Stimulated activated CD8-positive, alpha-beta memory T cell treated with anti-CD3 and anti-CD28 coated beads, Interleukin-12 subunit alpha, Interleukin-12 subunit beta, amount 100 ng/mL, for 24 hours (primary cell): ENCODE measurements around the gene NAP1L5.

Experiments
- DNase-seq: peaks from one replicate; pipeline ENCODE4 v3.0.0-alpha.2; 2020; ENCODE audit errors: extremely low read depth

Gene NAP1L5

GRCh38 chr4:88722276-88722780 is 24.7 kb upstream of the NAP1L5 start:
- DNase-seq: no peak

GRCh38 chr4:88720451-88721428 is 23.1 kb upstream of the NAP1L5 start:
- DNase-seq: no peak

GRCh38 chr4:88719381-88719780 is 21.8 kb upstream of the NAP1L5 start:
- DNase-seq: no peak

DNA sequence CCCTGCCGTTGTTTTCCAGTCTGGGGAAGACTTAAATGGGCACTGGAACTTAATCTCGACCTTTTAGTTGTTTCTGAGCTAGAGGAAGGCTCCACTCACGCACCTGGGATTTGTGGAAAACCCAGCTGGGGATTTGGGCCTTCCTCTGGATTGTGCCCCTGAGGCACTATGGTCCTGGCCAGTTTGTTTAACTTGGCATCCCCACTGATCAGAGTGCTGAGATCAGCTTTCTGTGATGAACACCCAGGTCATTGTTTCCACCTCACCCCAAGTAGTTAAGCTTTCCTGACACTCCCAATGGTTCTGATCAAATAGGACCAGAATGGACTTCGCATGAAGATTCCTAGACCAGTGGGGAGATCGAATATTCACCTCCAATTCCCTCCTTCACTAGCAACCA is 20.5 kb upstream of the NAP1L5 start:
- no peak for DNase-seq

DNA sequence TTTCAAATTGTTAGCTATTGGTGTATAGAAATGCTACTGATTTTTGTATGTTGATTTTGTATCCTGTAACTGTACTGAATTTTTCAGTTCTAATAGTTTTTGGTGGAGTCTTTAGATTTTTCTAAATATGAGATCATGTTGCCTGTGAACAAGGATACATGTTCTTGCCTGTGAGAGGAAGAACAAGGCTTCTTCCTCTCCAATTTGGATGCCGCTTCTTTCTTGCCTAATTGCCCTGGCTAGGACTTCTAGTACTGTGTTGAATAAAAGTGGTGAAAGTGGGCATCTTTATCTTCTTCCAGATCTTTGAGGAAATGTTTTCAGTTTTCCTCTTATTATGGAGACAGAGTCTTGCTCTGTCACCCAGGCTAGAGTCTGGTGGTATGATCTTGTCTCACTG is 16.2 kb upstream of the NAP1L5 start:
- no peak for DNase-seq

GRCh38 chr4:88709989-88710388 is 12.4 kb upstream of the NAP1L5 start:
- DNase-seq: no peak

- no peak for DNase-seq
Measured at GRCh38 chr4:88706574-88706973, 8.9 kb upstream of the NAP1L5 start.

DNA sequence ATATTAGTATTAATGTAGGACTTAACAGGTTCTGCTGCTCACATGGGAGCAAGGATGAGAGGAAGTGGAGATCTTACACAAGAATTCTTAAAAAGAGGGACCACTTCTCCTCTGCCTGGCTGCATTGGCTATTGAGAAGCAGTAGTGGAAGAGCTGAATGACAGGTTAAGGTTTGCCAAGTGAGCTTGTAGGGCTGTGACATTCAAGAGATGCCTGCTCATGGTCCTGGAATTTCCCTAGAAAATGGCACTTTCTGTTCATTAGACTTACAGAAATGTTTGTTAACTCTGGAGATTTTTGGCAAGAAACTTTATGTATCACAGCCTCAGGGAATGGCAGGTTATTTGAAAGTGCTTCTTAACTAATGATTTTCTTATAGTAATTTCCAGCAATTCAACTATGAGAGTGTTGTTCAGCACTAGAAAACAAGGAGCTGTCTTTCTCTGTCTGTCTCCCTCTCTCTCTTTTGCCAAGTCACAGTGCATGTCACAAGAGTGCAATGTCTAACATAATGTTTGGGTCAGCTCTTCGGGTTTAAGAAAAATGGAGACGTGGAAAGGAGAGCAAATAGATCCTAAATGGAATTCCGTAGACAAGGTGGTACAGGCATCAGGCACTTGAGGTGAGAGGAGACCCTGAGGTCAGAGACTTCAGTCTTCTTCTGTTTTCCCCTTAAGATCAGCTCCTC is 8.3 kb upstream of the NAP1L5 start:
- DNase-seq: no peak

DNA sequence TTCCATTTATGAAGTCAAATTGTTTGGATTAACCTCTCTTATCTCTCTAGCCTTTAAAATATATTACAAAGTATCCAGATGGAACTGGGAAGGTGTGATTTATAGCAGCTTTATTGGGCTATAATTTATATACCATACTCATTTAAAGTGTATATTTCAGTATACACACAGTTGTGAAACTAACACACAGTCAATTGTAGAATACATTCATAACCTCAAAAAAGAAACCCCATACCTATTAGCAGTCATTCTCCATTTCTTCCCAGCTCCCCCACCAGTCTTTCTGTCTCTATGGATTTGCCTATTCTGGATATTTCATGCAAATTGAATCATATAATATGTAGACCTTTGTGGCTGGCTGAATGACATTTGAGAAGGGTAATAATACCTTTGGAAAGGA is 7.6 kb upstream of the NAP1L5 start:
- DNase-seq: no peak

DNA sequence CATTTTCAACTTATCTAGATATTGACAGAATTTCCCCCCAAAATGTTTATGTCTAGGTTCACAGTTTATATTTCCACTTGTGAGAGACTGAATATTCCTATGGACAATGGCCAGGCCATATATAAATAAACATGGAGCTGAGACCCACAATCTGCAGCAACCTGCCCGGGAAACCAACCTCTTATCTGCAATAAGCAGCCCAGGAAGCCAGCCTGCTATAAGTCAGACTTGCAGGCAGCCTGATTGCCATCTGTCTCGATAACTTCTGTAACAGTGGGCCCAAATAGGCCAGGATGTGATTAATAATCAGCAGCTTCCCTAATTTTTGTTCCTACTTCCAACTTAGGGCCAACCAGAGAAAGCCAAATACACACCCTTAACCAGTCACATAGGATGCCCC is 5.2 kb upstream of the NAP1L5 start:
- DNase-seq: no peak

DNA sequence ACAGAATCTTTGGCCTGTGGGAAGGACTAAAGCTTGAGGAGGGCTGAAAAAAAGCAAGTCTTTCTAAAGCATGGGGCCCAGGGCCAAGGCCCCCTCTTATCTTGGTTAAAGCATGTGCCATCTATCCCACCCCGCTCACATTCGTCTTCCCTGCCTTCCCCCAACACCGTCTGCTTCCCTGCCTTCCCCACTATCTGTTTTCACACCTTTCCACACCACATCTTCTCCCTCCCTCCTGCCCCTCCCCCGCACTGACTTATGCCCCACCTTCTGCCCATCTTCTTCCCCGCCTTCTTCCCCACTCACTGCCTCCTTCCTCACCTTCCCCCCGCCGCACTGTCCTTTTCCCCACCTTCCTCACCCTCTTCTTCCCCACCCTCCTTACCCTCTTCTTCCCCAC is 890 bp upstream of the NAP1L5 start:
- DNase-seq: no peak

GRCh38 chr4:88697141-88697540 is 488 bp downstream of the NAP1L5 start:
- DNase-seq: no peak

DNA sequence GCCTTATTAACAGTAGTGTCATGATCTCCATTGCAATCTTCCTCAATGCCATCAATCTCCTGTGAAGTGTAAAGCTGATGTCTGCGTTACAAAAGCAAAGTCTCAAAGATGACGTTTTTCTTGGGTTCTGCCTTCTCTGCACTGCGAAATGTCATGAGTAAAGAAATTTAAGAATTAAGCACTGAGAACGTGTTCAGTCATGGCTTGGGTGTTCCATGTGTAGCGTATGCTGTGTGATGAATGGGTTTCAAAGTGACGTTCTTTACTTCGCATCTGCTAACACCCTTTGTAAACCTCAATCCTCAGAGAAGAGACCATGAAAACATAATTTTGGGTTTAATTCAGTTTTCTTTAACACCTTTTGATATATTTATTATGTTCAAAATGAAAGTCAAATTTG is 999 bp downstream of the NAP1L5 start:
- no peak for DNase-seq

- no peak for DNase-seq
Measured at GRCh38 chr4:88693792-88694191, 3.8 kb downstream of the NAP1L5 start.

DNA sequence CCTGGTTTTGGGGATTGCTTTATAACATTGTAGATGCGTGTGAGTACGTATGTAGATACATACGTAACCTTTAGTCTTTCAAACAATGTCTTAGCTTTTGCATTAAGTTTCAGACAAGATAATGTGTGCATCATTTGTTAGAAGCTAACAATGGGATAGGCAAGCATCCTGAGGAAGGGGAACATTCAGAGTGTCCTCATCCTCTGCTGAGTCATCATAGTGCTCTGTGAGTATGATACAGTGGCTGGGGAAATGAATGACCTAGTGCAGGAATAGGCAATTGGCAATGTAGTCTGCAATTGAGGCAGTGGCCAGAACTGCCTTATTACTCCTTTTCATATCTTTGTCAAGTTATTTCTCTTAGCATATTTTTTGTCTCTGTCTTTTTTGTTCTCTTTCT is 7.3 kb downstream of the NAP1L5 start:
- no peak for DNase-seq

DNA sequence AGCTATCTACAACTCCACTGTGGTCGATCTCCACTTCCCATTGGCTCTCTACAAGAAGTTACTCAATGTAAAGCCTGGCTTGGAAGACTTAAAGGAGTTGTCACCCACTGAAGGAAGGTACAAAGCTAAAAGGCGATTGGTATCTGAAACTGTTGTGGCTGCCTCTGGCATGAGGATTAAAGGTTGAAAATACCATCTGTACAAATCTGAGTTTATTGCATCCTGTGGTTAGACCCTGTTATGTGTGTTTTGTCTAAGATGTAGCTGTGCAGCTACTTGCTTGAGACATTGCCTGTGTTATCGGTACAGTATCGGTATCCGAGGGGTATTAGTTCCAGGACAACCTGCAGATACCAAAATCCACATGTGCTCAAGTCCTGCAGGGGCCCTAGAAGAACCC is 16.4 kb downstream of the NAP1L5 start:
- DNase-seq: no peak

- DNase-seq: no peak
Measured at GRCh38 chr4:88675543-88675942, 22.1 kb downstream of the NAP1L5 start.

DNA sequence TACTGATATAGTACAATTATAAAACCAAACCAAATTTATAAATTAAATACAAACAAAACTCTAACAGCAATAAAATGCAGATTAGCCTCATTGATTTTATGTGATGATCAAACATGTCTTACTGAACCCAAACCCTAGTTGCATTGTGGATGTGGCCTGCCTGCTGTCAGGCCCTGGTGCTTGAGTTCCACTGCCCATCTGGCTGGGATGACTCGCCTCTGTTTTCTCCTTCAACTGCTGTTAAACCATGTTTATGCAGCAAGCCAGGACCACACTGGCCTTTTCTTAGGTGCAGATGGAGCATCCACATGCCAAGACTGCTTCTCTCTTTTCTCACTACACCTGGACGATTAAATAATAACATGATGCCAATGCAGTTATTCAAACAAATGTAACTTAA is 22.6 kb downstream of the NAP1L5 start:
- DNase-seq: no peak

- DNase-seq: no peak
Measured at GRCh38 chr4:88674565-88674964, 23.1 kb downstream of the NAP1L5 start.

- no peak for DNase-seq
Measured at GRCh38 chr4:88673886-88674285, 23.7 kb downstream of the NAP1L5 start.

GRCh38 chr4:88672987-88673386 is 24.6 kb downstream of the NAP1L5 start:
- no peak for DNase-seq

GRCh38 chr4:88661739-88662138 is 35.9 kb downstream of the NAP1L5 start:
- DNase-seq: no peak
